ENCODE data around the gene OGFR. TPM values are rescaled to one million over a fixed set of nuclear protein-coding genes. Genes with fewer than 3 reads are reported as not detected.
A peak's percentile ranks its signal among the peaks of the same experiment; 100 is the strongest.

OGFR gene
- total RNA-seq, 1 experiment from 2014 or later, result 73.6 TPM

DNA sequence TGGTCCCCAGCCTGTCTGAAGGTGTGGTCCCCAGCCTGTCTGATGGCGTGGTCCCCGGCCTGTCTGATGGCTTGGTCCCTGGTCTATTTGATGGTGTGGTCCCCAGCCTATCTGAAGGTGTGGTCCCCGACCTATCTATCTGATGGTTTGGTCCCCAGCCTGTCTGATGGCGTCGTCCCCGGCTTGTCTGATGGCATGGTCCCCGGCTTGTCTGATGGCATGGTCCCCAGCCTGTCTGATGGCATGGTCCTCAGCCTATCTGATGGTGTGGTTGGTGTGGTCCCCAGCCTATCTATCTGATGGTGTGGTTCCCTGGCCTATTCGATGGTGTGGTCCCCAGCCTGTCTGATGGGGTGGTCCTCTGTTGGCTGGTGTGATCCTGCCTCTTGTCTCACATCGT lies 26.6 kb upstream of the OGFR start:
- H3K4me2 ChIP-seq (ENCODE audit: low read length), result no peak overlapping the region
- no peaks in the 10 kb centered on the region for H3K9me3 ChIP-seq (ENCODE audit: control insufficient read depth in 1 of 2, insufficient read depth in 1 of 2, low read depth in 1 of 2, low read length in 2 of 2)
- no TSS peak for BruUV-seq (replicated peaks)
- no peaks in the 10 kb centered on the region for H3K9me2 ChIP-seq (ENCODE audit: insufficient read depth)
- ChIA-PET CTCF (no interaction called here), RAD21 (ENCODE audit: low non-redundant PET in 1 of 2, low total read pairs in 2 of 2, uncharacterized antibody in 2 of 2, unreplicated experiment in 2 of 2) (no interaction called here), POLR2A (no interaction called here)
- intact Hi-C loops (cut with micrococcal nuclease), result no loop called here
- no peak for TF ChIP-seq POLR2A (IDR thresholded peaks at IDR 0.05; ENCODE audit: borderline replicate concordance, extremely low read depth, insufficient read depth, insufficient read length)
- TF ChIP-seq, protein P1, sequence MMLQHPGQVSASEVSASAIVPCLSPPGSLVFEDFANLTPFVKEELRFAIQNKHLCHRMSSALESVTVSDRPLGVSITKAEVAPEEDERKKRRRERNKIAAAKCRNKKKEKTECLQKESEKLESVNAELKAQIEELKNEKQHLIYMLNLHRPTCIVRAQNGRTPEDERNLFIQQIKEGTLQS (IDR thresholded peaks at IDR 0.05), result no peak
- no peak for TF ChIP-seq SRF (IDR thresholded peaks at IDR 0.05; ENCODE audit: low read depth)
- no peak for TF ChIP-seq ZNF274 (IDR thresholded peaks at IDR 0.05; ENCODE audit: low read depth, low read length)
- no peak for TF ChIP-seq SP1 (IDR thresholded peaks at IDR 0.05; ENCODE audit: low read depth)
- TF ChIP-seq ZFX (IDR thresholded peaks at IDR 0.05), result no peak
- TF ChIP-seq, protein P2, sequence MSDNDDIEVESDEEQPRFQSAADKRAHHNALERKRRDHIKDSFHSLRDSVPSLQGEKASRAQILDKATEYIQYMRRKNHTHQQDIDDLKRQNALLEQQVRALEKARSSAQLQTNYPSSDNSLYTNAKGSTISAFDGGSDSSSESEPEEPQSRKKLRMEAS (IDR thresholded peaks at IDR 0.05), result no peak
- no peak for TF ChIP-seq POLR2AphosphoS5 (IDR thresholded peaks at IDR 0.05; ENCODE audit: low read depth, low read length)
- TF ChIP-seq, protein P3, sequence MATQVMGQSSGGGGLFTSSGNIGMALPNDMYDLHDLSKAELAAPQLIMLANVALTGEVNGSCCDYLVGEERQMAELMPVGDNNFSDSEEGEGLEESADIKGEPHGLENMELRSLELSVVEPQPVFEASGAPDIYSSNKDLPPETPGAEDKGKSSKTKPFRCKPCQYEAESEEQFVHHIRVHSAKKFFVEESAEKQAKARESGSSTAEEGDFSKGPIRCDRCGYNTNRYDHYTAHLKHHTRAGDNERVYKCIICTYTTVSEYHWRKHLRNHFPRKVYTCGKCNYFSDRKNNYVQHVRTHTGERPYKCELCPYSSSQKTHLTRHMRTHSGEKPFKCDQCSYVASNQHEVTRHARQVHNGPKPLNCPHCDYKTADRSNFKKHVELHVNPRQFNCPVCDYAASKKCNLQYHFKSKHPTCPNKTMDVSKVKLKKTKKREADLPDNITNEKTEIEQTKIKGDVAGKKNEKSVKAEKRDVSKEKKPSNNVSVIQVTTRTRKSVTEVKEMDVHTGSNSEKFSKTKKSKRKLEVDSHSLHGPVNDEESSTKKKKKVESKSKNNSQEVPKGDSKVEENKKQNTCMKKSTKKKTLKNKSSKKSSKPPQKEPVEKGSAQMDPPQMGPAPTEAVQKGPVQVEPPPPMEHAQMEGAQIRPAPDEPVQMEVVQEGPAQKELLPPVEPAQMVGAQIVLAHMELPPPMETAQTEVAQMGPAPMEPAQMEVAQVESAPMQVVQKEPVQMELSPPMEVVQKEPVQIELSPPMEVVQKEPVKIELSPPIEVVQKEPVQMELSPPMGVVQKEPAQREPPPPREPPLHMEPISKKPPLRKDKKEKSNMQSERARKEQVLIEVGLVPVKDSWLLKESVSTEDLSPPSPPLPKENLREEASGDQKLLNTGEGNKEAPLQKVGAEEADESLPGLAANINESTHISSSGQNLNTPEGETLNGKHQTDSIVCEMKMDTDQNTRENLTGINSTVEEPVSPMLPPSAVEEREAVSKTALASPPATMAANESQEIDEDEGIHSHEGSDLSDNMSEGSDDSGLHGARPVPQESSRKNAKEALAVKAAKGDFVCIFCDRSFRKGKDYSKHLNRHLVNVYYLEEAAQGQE (IDR thresholded peaks at IDR 0.05; ENCODE audit: low read depth), result no peak
- TF ChIP-seq EZH2phosphoT487 (IDR thresholded peaks at IDR 0.05; ENCODE audit: borderline replicate concordance), result no peak
- TF ChIP-seq CBX3 (IDR thresholded peaks at IDR 0.05; ENCODE audit: low read depth), result no peak
- no peak overlapping the region for H3K9ac ChIP-seq (ENCODE audit: low read length)
- no peaks in the 10 kb centered on the region for H3K36me3 ChIP-seq (ENCODE audit: control insufficient read depth in 1 of 2, insufficient read depth in 2 of 2, low read length in 2 of 2)
- no peaks in the 10 kb centered on the region for H4K20me1 ChIP-seq (ENCODE audit: insufficient read depth)
- peak overlapping the region; percentile 85; the same call in 1 of the 2 replicates for H3K27ac ChIP-seq (ENCODE audit: low read depth, low read length)
- no peak for ATAC-seq
- H3K79me2 ChIP-seq (ENCODE audit: insufficient read depth, low read length), result peaks cover 6% of the 10 kb centered on the region; the same call in 1 of the 2 replicates
- no peak overlapping the region for H3K4me3 ChIP-seq (replicated peaks in 1 of 2; ENCODE audit: low read depth in 1 of 2, low read length in 2 of 2)
- peaks cover 21 to 61% of the 10 kb centered on the region in 2 experiments; a peak in 3 of 4 replicates for H3K4me1 ChIP-seq (ENCODE audit: control insufficient read depth in 1 of 2, insufficient read depth in 2 of 2, low read length in 2 of 2)
- no peak for DNase-seq (ENCODE audit: low read depth, low spot score)
- H2AFZ ChIP-seq (ENCODE audit: low read depth, low read length, poor library complexity, severe bottlenecking), result no peak overlapping the region
- no peaks in the 10 kb centered on the region for H3K27me3 ChIP-seq (ENCODE audit: insufficient read depth, low read length)

All from HCT116 (cell line).